HG03196 (cell line): Measurements from ENCODE around the gene DYSF.

Experiments used
- ATAC-seq: cut with Tn5 transposase; IDR thresholded peaks from one replicate; pipeline ENCODE4 v1.9.1; 2021; ENCODE audit not compliant: unreplicated experiment

The DYSF gene

DNA sequence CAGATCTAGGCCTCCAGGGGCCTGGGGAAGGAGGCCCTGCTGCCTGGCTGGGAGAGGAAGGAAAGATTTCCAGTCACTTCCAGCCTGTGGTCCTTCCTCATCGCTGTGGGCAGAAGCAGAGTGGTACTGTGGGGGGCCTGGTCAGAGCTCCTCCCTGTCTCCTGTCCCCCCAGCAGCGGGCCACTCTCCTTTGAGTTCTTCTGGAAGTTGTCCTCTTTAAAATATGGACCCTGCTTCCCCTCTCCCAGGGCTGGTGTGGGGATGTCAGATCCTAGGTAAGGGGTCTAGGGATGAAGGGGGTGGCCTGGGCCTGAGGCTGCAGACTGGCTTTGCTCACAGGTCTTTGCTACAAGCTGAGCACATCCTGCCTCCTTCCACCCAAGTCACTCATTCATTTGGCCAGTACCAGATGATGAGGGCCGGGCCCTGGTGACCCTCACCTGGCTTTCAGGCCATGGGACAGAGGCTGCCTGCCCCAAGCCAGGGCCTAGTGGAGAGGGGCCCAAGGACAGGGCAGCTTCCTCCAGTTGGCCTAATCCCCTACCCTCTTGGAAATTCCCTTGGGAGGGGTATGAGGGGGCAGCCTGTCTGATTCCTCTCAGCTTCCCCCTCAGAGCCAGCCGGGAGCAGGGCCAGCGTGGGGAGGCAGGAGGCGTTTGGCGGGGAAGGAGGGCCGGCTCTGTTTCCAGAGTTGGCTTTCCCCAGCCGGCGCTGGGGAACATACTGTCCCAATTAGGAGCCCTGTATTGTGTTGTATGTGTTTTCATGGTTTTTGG lies 231.9 kb downstream of the DYSF start:
- ATAC-seq, result no peak

DNA sequence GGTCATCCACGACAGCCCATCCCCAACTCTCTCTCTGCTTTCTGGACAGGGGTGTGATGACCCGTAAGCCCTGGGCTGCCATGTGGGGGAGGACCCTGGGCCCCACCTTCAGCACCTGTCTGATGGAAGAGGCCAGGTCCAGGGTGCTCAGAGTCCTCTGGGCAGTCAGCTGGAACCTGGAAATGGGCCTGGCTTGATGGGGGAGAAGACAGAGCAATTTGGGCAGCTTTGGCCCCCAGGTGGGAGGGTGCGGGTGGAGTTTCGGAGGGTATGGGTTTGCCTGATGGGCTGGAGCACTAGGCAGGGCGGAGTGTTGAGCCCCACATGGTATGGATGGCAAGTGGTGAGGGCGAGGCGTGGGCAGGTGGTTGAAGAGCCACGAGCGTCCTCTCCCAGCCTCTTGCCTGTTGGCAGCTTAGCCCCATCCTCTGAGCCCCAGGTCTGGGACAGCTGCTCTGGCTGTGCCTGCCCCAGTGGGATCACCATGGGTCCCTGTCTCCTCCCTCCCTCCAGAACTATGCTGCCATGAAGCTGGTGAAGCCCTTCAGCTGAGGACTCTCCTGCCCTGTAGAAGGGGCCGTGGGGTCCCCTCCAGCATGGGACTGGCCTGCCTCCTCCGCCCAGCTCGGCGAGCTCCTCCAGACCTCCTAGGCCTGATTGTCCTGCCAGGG lies 232.7 kb downstream of the DYSF start:
- ATAC-seq, result no peak

DNA sequence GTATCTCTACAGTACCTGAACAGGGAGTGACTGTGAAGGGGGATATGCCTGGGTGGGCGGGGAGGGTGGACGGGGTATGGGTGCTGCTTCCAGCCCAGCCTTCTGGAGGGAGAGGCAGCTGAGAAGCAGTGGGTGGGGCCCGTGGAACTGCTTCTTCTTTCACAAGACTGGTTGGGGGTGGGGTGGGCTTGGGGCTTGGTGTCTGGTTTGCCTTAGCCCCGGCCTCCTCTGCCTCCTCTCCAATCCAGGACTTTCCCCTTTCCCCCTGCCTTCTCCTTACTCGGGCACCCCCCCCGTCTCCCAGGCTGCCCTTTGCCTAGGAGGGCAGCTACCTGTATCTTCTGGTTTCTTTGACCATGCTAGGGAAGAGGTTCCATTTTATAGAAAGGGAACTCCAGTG lies 233.4 kb downstream of the DYSF start:
- no peak for ATAC-seq

DNA sequence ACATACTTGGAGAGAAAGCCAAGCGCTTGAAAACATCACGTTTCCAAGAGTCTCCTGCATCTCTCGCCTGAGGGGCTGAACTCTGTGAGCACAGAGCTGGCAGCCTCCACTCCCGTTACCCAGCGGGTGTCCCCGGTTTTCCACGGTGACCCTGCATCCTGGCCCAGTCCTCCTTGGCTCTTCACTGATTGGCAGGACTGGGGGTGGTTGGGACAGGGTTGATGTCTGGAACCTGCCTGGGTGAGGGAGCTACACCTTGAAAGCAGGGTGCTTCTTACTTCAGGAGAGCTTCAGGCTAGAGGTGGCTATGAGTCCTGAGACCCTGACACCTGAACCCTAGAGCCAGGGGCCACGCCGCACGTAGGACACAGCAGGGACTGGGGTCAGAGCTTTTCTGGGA lies 234.1 kb downstream of the DYSF start:
- ATAC-seq, result no peak

DNA sequence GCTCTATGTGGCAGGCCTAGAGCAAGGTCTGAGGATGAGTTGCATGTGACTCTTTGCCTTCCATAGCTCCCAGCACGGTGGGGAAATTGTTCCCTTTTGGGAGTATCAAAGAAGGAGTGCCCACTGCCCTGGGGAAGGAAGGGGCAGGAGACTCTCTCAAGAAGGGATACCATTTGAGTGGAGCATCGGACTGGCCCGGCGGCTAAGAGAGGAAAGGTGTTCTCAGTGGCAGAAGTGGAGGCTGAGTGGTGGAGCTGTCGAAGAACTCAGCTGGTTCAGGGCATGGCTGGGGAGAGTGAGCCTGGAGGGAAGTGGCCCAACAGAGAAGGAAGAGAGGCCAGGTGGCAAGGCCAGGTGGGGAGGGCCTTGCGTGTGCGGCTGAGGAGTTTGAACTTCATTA lies 235.2 kb downstream of the DYSF start:
- ATAC-seq, result no peak

DNA sequence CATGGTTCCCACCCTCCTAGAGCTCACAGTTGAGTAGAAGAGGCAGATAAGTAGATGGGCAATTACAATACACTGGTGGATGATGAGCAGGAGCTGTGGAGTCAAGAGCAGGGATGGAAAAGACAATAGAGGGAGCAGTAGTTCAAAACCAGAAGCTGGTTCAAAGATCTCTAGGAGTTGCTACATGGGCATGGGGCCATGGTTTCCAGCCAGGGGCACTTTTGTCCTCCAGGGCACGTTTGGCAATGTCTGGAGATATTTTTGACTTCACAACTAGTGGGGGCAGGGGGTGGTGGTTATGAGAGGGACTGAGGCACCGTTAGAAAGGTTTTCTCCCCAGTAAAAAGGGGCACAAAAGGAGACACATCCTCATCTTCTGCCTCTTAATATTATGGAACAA lies 236.0 kb downstream of the DYSF start:
- no peak for ATAC-seq

DNA sequence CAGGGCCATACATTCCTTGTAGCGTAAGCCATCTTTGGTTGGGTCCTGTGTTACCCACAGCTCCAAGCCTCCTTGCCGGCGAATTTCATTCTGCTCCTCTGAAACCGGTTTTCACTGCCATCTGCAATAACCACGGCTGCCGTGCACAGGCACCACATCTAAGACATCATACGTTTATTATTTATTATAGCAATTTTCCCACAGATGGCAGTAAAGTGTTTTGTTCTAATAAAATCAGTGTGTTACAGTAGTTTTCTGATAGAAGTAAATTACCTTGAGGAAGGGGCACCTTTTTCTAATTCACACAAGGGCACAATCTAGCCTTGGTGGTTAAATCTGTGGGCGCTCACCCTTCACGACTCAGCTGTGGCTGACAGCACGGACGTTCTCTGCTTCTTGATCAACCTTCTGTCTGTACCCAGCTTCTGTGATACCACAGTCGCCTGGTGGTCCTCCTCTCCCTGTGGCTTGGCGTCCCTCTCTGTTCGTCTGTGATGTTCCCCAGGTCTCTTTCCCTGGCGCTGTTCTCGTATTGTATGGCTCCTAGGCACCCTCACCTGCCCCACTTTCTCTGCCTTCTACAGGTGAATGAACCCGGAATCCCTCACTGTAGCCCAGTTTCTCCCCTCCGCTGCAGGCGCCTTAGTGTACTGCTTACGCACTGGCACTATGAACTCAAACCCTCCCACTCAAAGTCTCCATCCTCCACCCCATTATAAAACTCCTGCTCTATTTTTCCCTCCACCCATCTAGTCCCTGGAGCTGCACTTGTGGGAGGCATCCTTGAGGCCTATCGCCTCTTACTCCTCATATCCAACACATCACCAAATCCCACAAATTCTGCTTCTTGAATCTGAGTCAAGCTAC lies 236.8 kb downstream of the DYSF start:
- no peak for ATAC-seq

DNA sequence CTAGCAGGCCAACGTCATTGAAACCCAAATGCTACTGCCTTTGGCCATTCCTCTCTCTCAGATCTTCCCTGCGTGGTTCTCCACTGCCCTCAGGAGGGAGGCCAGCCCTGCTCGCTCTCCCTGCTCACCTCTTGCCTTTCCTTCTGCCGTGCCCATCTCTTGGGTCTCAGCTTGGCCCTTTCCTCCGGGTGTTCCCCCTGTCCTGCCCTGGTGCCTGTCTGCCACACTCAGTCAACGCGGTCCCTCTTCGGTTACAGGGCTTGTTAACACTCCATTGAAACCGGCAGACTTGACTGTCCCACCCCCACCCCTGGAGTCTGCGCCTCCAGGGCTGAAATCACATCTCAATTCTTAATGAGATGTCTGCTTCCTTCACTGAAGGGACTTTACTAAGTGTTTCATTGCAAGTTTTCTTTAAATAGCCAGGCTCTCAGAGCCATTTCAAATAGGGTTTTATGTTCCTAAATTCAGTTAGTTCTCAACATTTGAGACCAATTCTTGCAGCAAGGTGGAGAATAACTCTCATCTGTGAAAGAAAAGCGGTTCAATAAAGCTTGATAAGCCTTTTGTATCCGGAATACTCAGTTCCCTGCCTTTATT lies 237.6 kb downstream of the DYSF start:
- no peak for ATAC-seq

DNA sequence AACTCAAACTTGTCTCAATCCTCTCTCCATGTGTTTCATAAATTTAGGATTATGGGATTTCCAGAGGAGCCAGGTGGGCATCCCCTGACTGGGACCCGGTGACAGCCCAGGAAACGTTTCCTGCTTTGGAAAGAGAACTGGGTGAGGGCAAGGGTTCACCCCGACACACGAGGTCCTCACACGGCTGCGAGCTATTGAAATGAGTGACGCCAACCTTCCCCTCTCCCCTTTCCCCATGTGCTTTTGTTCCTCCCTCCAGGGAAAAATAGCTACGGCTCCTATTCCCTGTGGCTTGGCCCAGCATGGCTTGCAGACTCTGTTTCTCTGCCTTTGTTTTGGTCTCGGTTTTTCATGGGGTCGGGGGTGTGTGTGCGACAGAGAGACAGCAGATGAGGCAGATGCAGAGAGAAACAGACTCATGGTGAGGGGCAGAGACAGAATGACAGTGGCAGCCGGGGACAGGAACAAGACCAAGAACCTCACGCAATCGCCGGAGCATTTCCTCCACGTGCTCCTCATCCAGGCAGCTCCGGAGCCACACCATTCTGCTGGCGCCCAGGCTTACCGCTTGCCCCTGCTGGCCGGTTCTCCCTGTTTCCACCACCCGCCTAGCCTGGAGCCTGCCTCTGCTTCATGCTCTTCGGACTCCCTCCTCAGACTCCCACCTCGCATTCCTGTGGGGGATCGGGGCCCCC lies 238.5 kb downstream of the DYSF start:
- ATAC-seq, result no peak

DNA sequence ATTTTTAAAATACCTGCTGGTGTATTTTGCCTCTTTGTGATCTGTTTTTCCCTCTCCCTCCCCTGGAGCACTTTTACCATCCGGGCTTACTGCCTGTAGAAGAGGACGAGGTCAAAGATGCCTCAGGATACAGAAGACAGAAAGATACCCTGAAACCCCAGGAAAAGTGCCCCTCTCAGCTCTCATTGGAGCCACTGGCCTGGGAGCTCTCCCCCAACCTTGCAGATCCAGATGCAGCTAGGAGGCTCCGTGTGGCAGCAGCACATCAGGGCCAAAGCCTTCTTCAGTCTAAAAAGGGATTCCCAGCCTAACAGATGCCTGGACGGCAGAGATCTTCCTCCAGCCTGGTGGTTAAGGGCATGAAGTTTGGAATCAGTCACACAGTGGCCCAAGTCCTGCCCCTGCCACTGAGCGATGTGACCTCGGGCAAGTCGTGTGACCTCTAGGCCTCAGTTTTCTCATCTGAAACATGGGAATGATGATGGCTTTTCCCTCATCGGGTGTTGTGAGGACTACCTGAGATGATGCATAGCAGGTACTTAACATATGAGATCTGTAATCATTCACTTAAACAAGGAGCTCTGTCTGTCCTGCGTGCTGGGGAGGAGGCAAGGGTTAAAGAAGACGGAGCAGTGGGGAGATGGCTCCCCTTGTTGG lies 239.4 kb downstream of the DYSF start:
- no peak for ATAC-seq

DNA sequence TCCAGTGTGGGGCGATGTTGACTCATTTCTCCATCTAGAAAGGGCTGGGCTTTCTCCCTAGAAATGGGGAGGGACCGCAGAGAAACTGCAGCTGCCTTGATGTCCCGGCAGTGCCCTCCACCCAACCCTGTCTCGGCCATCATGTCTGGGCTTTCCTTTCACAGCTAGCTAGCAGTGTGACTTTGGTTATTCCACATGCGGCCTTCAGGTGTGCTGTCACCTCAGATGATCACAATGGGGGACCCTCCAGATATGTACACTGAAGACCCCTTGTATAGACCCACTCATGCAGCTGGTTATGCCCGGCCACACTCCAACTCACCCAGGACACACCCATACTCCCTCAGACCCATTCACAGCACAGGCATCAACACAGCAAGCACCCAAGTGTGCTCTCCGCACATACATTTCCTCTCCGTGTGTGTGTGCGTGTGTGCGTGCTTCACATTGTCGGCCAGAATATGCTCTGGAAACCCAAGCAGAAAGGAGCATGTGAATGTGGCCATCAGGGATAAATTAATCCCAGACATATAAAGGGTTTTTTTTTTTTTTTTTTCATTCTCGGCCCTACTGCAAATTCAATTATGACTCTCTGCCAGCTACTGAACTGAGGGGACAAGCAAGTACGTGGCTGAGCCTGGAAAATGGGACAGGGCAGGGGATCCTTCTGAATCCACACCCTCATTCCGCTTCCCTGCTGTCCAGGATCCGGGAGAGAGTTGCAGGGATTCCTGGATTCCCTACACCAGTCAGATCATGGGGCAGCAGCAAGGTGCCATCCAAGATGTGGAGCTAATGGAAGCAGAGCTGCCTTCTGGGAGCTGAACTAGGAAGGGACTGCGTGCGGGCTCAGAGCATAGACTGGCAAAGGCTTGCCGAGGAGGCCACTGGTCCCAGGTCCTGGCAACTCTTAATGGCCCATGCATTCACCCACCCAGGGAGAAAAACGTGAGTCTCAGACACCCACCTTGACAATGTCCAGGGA lies 240.2 kb downstream of the DYSF start:
- ATAC-seq, result no peak

DNA sequence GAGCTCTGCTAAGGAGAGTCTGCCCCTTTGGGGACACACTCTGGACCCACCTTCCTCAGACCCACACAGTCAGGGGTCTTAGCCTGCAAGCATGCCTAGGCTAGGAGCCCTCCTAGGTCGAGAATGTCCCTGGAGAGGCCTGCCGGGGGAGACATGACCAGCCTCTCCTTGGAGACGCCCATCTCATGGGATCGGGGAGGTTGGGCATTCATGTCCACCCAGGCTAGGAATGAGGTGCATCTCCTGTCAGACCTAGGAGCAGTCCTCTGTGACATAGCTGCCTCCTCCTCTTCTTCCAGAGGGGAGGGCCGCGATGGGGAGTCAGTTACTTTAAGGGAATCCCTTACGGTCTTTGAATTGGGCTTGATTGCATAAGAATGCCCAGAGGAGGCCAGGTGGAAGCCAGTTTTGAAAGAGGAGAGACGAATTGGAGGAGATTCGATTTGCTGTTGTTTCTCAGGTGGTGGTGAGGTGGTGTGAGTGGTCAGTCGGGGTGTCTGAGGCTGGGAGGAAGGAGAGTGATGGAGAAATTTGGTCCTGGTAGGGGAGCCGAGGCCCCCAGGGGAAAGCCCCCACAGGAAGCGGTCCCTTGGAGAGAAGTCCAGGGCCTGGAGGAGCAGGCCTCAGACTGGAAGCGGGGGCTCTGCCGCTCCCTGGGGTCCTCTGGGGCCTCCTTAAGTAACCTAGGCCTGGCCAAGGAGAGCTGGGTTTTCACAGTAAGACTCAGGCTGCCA lies 241.3 kb downstream of the DYSF start:
- ATAC-seq, result no peak

DNA sequence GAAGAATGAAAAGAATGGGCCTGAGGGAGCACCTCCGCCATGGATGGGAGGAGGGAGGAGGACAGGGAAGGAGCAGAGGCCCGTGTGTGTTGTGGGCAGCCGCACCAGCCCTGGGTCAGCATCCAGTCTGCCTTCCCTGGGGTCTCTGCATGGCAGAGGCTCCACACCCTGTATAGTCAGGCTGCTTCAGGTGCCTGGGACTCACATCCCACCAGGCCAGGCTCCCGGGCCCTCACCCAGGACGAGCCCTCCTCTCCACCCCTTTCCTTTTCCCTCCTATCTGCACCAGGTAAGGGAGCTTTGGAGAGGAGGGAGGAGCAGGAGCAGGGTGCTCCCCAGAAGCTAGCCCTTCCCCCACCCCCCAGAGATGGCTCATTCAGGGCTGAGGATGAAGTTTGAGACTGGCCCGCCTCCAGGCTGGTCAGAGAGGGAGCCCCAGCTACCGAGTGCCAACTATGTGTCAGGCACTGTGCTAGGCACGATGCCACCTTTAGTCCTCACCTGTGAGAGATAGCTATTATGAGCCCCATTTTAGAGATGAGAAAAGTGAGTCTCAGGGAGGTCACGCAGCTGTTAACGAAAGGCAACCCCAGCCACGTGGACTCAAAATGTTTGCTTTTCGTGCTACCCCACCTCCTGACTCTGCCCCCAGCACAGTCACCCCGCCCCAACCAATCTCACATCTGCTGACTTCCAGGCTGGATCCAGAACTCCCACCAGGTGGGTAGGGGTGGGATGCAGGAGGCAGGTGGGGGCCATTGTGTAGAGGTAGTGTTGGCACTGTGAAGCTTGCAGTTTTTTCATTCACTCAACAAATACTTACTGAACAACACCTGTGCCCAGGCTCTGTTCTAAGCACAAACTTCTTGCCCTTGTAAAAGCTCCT lies 242.1 kb downstream of the DYSF start:
- ATAC-seq, result no peak

DNA sequence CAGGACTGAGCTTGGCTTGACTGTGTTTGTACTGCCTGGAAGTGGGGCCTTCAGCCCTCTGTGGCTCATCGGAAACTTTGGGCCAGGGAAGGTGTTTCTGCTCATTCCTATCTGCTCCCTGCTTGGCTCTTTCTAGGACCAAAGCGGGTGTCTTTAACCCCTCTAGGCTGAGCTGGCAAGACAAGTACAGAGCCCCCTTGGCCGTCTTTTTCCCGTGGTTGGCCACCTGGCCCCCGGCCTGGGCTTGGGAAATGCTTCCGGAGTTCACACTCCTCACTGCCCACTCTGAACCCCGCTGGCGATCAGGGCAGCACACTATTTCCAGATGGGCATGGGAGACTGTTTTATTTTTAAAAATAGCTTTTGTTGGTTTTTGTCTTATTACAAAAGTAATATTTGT lies 243.0 kb downstream of the DYSF start:
- no peak for ATAC-seq

DNA sequence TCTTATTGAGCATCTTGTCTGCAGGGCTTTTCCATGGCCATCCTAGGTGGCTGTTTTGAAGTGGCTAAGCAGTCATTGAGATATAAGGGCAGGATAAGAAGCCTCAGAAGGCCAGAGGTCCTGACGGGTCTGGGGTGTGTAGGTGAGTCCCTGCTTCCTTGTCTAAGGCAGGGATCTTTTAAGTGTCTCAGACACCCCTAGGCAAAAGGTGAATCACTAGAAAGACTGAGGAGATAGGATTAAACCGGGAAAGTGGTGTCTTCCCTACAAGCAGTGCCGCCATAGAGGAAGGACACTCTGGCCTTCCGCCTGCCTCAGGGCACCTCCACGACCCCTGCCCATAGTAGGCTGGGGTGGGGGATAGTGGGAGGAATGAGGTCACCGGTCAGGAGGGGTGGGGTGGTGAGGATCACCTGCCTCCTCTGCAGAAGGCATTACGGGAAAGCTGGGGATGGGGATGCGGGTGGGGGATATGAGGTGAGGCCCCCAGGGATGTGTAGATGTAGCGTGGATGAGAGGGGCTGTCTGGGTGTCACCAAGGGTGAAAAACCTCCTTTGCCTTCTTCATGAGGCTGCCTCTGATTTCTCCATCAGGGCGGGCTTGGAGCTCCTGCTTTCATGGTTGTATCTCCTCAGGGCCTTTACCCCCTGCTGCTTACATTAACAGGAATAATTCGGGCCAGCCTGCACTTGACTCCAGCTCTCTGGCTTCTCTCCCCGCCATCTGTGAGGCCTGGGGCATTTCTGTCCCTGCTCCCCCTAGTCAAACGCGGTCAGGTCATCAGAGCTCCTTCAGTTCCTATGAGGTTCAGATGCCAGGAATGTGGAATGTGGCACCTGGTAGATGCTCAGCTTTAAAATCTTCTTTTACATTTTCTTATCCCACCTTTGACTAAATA lies 244.0 kb downstream of the DYSF start:
- ATAC-seq, result no peak

DNA sequence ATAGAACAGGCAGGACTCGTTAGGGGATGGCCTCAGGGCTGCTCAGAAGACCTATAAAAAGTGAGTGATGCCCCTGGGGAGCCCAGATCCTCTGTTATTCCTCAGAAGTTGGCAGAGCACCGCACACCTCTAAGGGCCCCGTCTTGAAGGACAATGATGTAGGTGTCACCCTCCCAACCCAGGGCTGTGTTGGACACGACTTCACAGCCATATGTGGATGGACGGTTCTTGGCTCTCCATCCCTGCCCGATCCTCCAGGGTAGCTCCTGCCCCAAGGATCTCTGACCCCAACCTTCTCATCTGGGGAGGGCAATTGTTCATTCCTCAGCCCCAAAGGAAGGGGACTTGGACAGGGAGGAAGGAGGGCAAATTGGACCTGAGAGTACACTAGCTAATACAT lies 246.1 kb downstream of the DYSF start:
- no peak for ATAC-seq
